Osteocyte (in vitro differentiated cells): Measurements from ENCODE around the gene CABP1. TPM values are rescaled to one million over a fixed set of nuclear protein-coding genes. Genes with fewer than 3 reads are reported as not detected.

ENCODE experiments used
- DNase-seq: peaks from one replicate; pipeline ENCODE4 v3.0.0; 2021; ENCODE audit warnings: mixed read lengths; ENCODE audit not compliant: unreplicated experiment; ENCODE audit errors: extremely low spot score
- H3K27ac Mint-ChIP-seq: one replicate; pipeline ENCODE4 v1.8.0; 2021; ENCODE audit warnings: mild to moderate bottlenecking, mixed read lengths; ENCODE audit not compliant: unreplicated experiment
- H3K27me3 Mint-ChIP-seq: one replicate; pipeline ENCODE4 v1.8.0; 2021; ENCODE audit warnings: mixed read lengths; ENCODE audit not compliant: unreplicated experiment
- H3K36me3 Mint-ChIP-seq: one replicate; pipeline ENCODE4 v1.8.0; 2021; ENCODE audit warnings: mixed read lengths; ENCODE audit not compliant: unreplicated experiment
- H3K4me1 Mint-ChIP-seq: one replicate; pipeline ENCODE4 v1.8.0; 2021; ENCODE audit warnings: mixed read lengths; ENCODE audit not compliant: unreplicated experiment
- H3K4me3 Mint-ChIP-seq: one replicate; pipeline ENCODE4 v1.8.0; 2021; ENCODE audit warnings: mild to moderate bottlenecking, moderate library complexity, mixed read lengths; ENCODE audit not compliant: unreplicated experiment
- H3K9me3 Mint-ChIP-seq: one replicate; pipeline ENCODE4 v1.8.0; 2021; ENCODE audit warnings: mixed read lengths; ENCODE audit not compliant: unreplicated experiment
- CTCF ChIP-seq: fragments of 200-600 bp; sonication (generic); IDR thresholded peaks from 2 replicates; pipeline ENCODE4 v1.5.0; 2021; ENCODE audit warnings: antibody characterized with exemption, mild to moderate bottlenecking, moderate library complexity
- total RNA-seq: library from RNA; stranded (reverse); gene quantifications from 2 replicates; pipeline ENCODE4 v1.2.1, GENCODE V29; 2021

The CABP1 gene
- total RNA-seq, 1 donor from 2014 or later, result not detected

DNA sequence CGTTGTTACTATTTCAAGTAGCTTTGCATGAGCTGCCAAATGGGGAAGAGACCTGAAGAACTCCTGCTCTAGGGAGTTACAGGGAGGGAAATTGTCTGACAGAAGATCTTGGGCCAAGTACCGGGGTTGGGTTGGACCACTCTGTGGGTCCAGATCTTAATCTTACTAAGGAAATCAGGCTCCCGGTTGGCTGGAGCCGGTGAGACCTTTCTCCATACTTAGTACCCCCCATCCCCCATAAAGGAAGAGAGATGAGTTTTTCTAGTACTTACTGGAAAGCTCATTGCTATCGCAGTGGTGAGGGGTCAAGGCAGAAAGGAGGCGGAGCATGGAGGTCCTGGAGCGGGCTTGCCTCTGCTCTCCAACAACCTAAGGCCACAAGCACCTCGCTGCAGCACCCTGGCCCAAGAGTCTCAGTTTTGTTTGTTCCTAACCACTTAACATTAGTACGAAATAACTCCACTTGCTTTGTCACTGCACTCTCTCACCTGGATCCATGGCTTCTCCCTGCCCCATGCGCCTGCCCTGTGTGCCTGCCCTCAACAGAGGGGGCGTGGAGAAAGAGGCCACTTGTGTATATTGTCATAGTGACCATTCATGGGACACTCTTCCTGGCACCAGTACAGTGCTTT lies 63.0 kb downstream of the CABP1 start:
- Mint-ChIP-seq H3K4me1 (no peaks in the 10 kb centered on the region), H3K36me3 (peaks cover 19% of the 10 kb centered on the region), H3K27ac (no peak overlapping the region), H3K27me3 (no peaks in the 10 kb centered on the region), H3K4me3 (no peak overlapping the region), H3K9me3 (no peaks in the 10 kb centered on the region)
- no peak for DNase-seq
- no peak for TF ChIP-seq CTCF

DNA sequence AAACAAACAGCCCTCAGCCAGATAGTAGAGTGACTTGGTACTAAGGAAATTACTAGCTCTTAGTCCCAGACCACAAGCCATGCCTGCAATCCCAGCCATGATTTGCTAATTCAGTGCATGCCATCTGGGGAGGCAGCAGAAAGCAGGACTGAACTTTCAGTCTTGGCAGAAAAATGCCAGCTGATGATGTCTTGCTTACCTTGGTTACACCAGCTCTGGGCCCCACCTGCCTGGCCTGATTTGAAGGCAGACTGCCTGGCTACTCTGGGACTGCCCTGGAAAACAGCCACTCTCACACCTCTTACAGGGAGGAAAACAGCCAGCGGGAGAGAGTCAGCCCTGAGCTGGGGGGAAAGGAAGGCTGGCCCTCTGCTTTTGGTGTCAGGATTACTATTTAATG lies 65.2 kb downstream of the CABP1 start:
- Mint-ChIP-seq H3K27me3 (no peaks in the 10 kb centered on the region), H3K4me1 (peaks cover 6% of the 10 kb centered on the region), H3K4me3 (no peak overlapping the region), H3K36me3 (peaks cover 6% of the 10 kb centered on the region), H3K9me3 (no peaks in the 10 kb centered on the region), H3K27ac (no peak overlapping the region)
- DNase-seq, result no peak
- TF ChIP-seq CTCF, result no peak

DNA sequence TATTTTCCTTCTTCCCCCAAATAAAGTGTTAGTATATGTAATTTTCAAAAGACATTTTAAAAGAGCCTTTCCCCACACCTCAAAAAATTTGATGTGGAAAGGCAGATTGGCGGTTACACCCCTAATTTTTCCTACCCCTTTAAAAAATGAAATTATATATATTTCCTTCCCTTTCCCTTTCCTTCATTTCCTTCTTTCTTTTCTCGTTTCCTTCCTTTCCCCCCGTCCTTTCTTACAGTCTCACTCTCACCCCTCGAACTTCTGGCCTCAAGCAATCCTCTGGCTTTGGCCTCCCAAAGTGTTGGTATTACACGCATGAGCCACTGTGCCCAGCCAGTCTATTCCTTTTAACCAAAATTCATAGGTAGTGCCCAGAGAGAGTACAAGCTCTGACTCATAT lies 65.6 kb downstream of the CABP1 start:
- Mint-ChIP-seq H3K9me3 (no peaks in the 10 kb centered on the region), H3K4me3 (no peak overlapping the region), H3K4me1 (peaks cover 7% of the 10 kb centered on the region), H3K27me3 (no peaks in the 10 kb centered on the region), H3K36me3 (peaks cover 2% of the 10 kb centered on the region), H3K27ac (no peak overlapping the region)
- no peak for DNase-seq
- TF ChIP-seq CTCF, result no peak

DNA sequence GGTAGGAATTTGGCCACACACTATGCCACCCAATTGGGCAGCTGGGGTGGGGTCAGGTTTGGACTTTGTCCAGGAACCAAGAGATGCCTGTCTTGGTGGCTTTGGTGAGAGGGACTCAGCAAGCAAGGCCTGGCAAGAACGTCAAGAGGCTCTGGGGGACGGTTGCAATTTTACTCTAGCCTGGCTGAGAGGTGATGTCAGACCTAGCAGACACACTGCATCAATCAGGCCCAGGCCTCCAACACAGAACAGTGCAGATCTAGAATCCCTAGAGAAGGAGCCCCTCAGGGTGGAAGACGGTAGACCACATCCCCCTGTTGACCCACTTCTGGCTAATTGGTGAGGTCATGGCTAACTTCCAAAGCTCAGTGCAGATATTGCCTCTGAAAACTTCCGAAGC lies 68.2 kb downstream of the CABP1 start:
- H3K4me3 Mint-ChIP-seq, result no peak overlapping the region

More for the DNA sequence above, 68.2 kb downstream of the CABP1 start:
- Mint-ChIP-seq H3K27ac (no peak overlapping the region), H3K4me1 (peaks cover 25% of the 10 kb centered on the region), H3K27me3 (no peaks in the 10 kb centered on the region), H3K9me3 (no peaks in the 10 kb centered on the region), H3K36me3 (peaks cover 3% of the 10 kb centered on the region)
- no peak for TF ChIP-seq CTCF
- no peak for DNase-seq
